GM21723 (cell line): ENCODE measurements around the gene PIM3.

Source experiments
- ATAC-seq: cut with Tn5 transposase; IDR thresholded peaks from one replicate; pipeline ENCODE4 v1.9.1; 2021; ENCODE audit warnings: mild to moderate bottlenecking, moderate library complexity; ENCODE audit not compliant: unreplicated experiment

The PIM3 gene

GRCh38 chr22:49960159-49961004 lies at the start of gene PIM3:
TSS of gene PIM3 (plus strand) at chr22:49960772. CDS start at chr22:49960948, 176 bp downstream.
- peak; percentile 57 for ATAC-seq

- ATAC-seq: no peak
Observed at GRCh38 chr22:49911881-49912625, 48.5 kb upstream of the PIM3 start.

DNA sequence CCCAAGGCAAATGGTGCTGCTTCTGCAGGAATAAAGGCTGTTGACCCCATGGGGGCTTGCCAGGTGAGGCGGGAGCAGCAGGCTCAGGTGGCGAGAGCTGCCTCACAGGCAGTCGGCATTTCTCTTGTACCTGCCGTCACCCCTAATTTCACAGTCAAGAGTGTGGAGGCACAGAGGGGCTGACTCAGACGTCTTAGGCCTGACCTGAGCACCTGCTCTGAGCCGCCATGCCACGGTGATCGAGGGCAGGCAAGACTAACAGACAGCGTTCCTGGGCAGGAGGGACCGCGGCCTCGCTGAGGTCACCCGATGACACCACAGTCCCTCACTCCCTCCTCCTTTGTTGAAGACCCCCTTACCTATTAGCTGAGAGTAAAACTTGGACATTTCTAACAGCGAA lies 47.5 kb upstream of the PIM3 start:
- ATAC-seq: no peak

DNA sequence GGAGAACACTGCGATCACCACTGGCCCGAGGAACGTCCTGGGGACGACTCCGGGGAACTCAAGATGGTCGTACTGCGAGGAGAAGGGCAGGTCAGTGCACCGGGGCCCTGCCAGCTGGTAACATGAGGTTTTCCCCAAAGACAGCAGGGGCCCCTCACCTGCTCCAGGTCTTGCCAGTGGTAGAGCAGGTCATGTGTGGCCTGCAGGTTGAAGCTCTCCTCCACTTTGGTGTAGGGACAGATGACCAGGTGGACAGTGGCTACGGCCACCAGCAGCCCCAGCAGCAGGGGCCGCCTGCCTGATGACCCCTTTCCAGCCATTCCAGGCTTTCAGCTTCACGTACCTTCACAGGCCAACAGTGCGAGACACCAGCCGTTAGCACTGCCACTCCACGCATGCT lies 47.1 kb upstream of the PIM3 start:
- ATAC-seq: no peak

GRCh38 chr22:49914256-49914655 lies 46.3 kb upstream of the PIM3 start:
- no peak for ATAC-seq

- no peak for ATAC-seq
Observed at GRCh38 chr22:49915610-49916009, 45.0 kb upstream of the PIM3 start.

GRCh38 chr22:49916831-49917230 lies 43.7 kb upstream of the PIM3 start:
- ATAC-seq: no peak

DNA sequence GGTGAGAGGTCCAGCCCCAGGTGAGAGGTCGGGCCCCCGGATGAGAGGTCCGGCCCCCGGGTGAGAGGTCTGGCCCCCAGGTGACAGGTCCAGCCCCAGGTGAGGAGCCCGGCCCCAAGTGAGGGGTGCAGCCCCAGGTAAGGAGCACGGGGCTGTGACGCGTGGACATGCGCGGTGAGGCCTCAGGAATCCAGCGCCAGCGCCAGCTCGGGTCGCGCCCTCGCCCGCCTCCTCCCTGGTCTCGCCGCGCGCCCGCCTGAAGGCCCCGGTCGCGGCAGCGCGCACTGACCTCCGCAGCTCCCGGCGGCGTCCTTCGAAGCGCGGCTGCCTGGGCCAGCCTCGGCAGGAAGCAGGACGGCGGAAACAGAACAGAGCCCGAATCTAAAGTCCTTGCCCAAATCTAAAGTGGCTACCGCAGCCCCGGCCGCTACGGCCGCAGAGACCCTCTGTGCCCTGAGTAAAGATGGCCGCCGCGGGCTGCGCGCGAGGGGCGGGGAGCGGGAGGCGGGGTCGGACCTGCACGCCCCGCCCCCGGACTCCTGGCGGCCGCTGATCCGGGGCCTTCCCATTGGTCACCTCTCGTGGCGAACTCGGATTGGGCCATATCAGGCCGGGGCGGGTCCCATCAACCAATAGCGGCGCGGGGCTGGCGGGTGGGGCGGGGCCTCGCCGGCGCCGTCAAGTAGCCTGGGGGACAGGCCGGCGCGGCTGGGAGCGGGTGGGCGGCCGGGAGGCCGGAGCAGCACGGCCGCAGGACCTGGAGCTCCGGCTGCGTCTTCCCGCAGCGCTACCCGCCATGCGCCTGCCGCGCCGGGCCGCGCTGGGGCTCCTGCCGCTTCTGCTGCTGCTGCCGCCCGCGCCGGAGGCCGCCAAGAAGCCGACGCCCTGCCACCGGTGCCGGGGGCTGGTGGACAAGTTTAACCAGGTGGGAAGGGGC lies 42.3 kb upstream of the PIM3 start, which contains the start of the genes ALG12 and CRELD2:
ALG12 (minus strand) TSS at position 465 of the 937 bp plus-strand sequence. CDS start 4,673 bp downstream, outside the sequence.
CRELD2 (plus strand) TSS at position 661 of the 937 bp plus-strand sequence; CDS start at position 797, 136 bp downstream.
- ATAC-seq: peak; percentile 77

- peak; percentile 4 for ATAC-seq
Observed at GRCh38 chr22:49918911-49919881, 41.4 kb upstream of the PIM3 start.

DNA sequence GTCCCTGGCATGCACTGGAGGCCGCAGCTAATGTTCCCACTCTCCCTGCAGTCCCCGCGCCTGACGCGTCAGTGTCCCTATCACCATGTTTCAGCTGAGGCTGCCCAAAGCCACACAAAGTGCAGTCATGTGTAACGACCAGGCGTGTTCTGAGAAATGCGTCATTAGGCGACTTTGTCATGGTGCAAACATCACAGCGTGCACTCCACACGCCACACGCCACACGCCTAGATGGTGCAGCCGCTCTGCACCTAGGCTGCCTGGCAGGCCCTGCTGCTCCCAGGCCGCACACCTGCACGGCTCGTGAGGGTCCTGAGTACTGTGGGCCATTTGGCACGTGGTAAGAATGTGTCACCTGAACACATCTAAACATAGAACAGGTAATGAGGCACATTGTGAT lies 39.7 kb upstream of the PIM3 start:
- no peak for ATAC-seq

GRCh38 chr22:49921508-49922278 lies 38.9 kb upstream of the PIM3 start:
- no peak for ATAC-seq

DNA sequence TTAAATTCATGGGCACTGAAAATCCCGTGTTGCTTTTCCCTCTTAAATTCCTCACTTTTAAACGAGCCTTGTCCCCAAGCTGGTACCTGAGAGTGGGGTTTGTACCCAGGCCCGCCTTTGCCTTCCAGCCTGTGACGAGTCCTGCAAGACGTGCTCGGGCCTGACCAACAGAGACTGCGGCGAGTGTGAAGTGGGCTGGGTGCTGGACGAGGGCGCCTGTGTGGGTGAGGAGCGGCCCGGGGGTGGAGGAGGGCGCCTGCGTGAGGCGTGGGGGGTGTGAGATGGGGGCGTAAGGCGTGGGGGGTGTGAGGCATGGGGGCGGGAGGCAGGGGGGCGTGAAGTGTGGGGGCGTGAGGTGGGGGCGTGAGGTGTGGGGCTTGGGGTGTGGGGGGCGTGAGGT lies 38.1 kb upstream of the PIM3 start:
- ATAC-seq: no peak

- ATAC-seq: no peak
Observed at GRCh38 chr22:49922926-49923325, 37.6 kb upstream of the PIM3 start.

DNA sequence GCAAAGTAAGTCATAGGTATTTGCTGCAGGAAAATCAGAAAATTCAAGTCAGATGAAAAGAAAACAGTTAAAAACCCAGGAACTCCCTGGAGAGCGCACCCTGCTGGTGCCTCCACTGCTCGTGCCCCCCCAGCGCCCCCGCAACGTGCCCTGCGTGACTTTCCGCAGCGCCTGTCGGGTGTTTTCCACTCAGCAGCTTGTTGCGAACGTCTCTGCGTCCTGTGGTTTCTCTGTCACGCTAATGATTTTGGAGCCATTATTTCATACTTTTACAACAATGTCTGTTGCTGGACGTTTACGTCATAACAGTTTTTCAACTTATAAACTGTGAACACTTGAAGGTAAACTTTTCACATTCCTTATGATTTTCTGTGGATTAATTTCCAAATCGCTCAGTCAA lies 37.1 kb upstream of the PIM3 start:
- ATAC-seq: no peak

GRCh38 chr22:49924113-49924833 lies 36.3 kb upstream of the PIM3 start:
- ATAC-seq: no peak

GRCh38 chr22:49925525-49926128 lies 34.9 kb upstream of the PIM3 start:
- ATAC-seq: no peak

DNA sequence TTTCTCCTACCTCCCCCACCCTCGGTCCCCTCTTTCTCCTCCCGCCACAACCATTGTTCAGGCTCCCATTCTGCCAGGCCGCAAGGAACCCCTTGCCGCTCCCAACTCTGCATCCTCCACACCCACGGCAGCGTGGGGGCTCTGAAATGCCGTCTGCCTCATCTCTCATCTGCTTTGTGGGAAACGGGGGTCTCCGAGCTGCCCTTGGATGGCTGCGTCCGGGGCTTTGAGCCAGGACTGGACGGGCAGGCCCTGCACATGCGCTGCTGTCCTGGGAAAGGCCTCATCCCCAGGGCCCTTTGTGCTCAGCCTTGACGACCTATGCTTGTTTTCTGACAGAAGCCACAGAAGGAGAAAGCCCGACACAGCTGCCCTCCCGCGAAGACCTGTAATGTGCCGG lies 33.7 kb upstream of the PIM3 start:
- ATAC-seq: no peak
